ENCODE results near the gene KRTAP10-6.

DNA sequence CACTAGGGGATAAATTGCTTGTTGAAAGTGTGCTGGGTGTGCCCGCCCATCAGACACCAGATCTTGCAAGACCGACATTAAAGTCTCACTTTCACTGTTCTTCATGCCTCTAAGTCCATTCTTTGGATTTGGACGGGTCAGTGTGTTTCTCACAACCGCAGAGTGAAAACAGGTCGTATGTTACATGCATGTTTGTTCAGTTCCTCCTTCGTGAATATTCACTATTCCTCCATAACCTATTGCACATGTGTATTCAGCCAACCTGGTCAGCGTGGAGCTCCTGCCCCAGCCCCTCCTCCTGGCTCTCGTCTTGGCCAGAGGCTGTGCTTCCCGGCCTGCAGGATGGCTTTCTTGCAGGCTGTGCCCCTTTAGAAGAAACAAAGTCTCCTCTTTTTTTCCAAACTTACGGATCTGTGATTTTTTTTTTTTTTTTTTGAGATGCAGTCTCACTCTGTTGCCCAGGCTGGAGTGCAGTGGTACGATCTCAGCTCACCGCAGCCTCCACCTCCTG is 2.2 kb upstream of the KRTAP10-6 start:
- TF ChIP-seq TOX (CRISPR knock-in tag; IDR thresholded peaks at IDR 0.05; ENCODE audit: borderline replicate concordance) (no peak), CSDC2 (CRISPR knock-in tag; IDR thresholded peaks at IDR 0.05) (no peak), ESRRG (CRISPR knock-in tag; IDR thresholded peaks at IDR 0.05) (no peak), ZFP30 (CRISPR knock-in tag; IDR thresholded peaks at IDR 0.05) (no peak), ARNTL (CRISPR knock-in tag; IDR thresholded peaks at IDR 0.05; ENCODE audit: borderline replicate concordance, low read depth) (no peak), RARB (CRISPR knock-in tag; IDR thresholded peaks at IDR 0.05) (no peak), OSR1 (CRISPR knock-in tag; IDR thresholded peaks at IDR 0.05) (no peak), ZNF8 (CRISPR knock-in tag; IDR thresholded peaks at IDR 0.05) (no peak)
- TF ChIP-seq, protein P1, sequence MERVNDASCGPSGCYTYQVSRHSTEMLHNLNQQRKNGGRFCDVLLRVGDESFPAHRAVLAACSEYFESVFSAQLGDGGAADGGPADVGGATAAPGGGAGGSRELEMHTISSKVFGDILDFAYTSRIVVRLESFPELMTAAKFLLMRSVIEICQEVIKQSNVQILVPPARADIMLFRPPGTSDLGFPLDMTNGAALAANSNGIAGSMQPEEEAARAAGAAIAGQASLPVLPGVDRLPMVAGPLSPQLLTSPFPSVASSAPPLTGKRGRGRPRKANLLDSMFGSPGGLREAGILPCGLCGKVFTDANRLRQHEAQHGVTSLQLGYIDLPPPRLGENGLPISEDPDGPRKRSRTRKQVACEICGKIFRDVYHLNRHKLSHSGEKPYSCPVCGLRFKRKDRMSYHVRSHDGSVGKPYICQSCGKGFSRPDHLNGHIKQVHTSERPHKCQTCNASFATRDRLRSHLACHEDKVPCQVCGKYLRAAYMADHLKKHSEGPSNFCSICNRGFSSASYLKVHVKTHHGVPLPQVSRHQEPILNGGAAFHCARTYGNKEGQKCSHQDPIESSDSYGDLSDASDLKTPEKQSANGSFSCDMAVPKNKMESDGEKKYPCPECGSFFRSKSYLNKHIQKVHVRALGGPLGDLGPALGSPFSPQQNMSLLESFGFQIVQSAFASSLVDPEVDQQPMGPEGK (CRISPR knock-in tag; IDR thresholded peaks at IDR 0.05; ENCODE audit: borderline replicate concordance) = no peak
- TF ChIP-seq, protein P2, sequence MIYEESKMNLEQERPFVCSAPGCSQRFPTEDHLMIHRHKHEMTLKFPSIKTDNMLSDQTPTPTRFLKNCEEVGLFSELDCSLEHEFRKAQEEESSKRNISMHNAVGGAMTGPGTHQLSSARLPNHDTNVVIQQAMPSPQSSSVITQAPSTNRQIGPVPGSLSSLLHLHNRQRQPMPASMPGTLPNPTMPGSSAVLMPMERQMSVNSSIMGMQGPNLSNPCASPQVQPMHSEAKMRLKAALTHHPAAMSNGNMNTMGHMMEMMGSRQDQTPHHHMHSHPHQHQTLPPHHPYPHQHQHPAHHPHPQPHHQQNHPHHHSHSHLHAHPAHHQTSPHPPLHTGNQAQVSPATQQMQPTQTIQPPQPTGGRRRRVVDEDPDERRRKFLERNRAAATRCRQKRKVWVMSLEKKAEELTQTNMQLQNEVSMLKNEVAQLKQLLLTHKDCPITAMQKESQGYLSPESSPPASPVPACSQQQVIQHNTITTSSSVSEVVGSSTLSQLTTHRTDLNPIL (CRISPR knock-in tag; IDR thresholded peaks at IDR 0.05; ENCODE audit: low read depth) = no peak
- TF ChIP-seq, protein P3, sequence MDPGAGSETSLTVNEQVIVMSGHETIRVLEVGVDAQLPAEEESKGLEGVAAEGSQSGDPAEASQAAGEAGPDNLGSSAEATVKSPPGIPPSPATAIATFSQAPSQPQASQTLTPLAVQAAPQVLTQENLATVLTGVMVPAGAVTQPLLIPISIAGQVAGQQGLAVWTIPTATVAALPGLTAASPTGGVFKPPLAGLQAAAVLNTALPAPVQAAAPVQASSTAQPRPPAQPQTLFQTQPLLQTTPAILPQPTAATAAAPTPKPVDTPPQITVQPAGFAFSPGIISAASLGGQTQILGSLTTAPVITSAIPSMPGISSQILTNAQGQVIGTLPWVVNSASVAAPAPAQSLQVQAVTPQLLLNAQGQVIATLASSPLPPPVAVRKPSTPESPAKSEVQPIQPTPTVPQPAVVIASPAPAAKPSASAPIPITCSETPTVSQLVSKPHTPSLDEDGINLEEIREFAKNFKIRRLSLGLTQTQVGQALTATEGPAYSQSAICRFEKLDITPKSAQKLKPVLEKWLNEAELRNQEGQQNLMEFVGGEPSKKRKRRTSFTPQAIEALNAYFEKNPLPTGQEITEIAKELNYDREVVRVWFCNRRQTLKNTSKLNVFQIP (CRISPR knock-in tag; IDR thresholded peaks at IDR 0.05; ENCODE audit: borderline replicate concordance, low read depth) = no peak
- TF ChIP-seq, protein P4, sequence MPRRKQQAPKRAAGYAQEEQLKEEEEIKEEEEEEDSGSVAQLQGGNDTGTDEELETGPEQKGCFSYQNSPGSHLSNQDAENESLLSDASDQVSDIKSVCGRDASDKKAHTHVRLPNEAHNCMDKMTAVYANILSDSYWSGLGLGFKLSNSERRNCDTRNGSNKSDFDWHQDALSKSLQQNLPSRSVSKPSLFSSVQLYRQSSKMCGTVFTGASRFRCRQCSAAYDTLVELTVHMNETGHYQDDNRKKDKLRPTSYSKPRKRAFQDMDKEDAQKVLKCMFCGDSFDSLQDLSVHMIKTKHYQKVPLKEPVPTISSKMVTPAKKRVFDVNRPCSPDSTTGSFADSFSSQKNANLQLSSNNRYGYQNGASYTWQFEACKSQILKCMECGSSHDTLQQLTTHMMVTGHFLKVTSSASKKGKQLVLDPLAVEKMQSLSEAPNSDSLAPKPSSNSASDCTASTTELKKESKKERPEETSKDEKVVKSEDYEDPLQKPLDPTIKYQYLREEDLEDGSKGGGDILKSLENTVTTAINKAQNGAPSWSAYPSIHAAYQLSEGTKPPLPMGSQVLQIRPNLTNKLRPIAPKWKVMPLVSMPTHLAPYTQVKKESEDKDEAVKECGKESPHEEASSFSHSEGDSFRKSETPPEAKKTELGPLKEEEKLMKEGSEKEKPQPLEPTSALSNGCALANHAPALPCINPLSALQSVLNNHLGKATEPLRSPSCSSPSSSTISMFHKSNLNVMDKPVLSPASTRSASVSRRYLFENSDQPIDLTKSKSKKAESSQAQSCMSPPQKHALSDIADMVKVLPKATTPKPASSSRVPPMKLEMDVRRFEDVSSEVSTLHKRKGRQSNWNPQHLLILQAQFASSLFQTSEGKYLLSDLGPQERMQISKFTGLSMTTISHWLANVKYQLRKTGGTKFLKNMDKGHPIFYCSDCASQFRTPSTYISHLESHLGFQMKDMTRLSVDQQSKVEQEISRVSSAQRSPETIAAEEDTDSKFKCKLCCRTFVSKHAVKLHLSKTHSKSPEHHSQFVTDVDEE (CRISPR knock-in tag; IDR thresholded peaks at IDR 0.05) = no peak
